HepG2 (cell line): ENCODE measurements around the gene CHMP5. TPM values are rescaled to one million over a fixed set of nuclear protein-coding genes. Genes with fewer than 3 reads are reported as not detected.

Experiments
- ATAC-seq: fragments of 200-7000 bp; cut with Tn5 transposase; 3 replicates; pipeline ENCODE4 v1.9.1; 2020; ENCODE audit warnings: mild to moderate bottlenecking, moderate library complexity
- BruUV-seq: library from RNA; stranded (reverse); fragments of 400-500 nt; replicated peaks from 2 replicates; lab custom pipeline; 2021; lab: Mats Ljungman, UMichigan
- CTCF ChIA-PET: fragments of 300-600 bp; formaldehyde crosslinking; extraction: SDS; loops from one replicate; lab custom pipeline; 2021; ENCODE audit warnings: low total read pairs, inconsistent platforms, low intra/inter-chr PET ratio; lab: Yijun Ruan, JAX
- POLR2A ChIA-PET: fragments of 350-600 bp; sonication (Branson Sonifier 250); formaldehyde crosslinking; loops from one replicate; lab custom pipeline; 2020; ENCODE audit warnings: antibody characterized with exemption, inconsistent platforms; lab: Yijun Ruan, JAX
- DNase-seq: peaks from one replicate; pipeline ENCODE4 v3.0.0-alpha.2; 2015; ENCODE audit warnings: low spot score
- FAIRE-seq: peaks from 3 replicates; lab custom pipeline; 2011; peaks lifted over from hg19 to GRCh38; lab: Jason Lieb, UNC
- H2AFZ ChIP-seq: one replicate; pipeline ENCODE4 v1.6.1; 2011; ENCODE audit warnings: low read length, inconsistent platforms
- H3K27ac ChIP-seq: fragments of 300-600 bp; 3 replicates; pipeline ENCODE4 v1.8.0; 2011; ENCODE audit warnings: mixed run types, mild to moderate bottlenecking, mixed read lengths, low read length, inconsistent platforms; ENCODE audit not compliant: insufficient read depth; ENCODE audit errors: extremely low read length
- H3K27me3 ChIP-seq, 2 experiments: fragments of 200-600 bp in 1 of 2; 2 replicates in 1 of 2; 3 replicates in 1 of 2; pipeline versions ENCODE4 v1.6.0 to v1.8.0; 2011; ENCODE audit warnings: low read length in 2 of 2, mild to moderate bottlenecking in 2 of 2, moderate library complexity in 2 of 2, inconsistent platforms in 1 of 2; ENCODE audit not compliant: insufficient read depth in 2 of 2, control insufficient read depth in 1 of 2
- H3K36me3 ChIP-seq, 2 experiments: fragments of 200-600 bp in 1 of 2; replicated peaks in 1 of 2; 2 replicates in 1 of 2; 3 replicates in 1 of 2; pipeline versions ENCODE4 v1.5.1 to v1.8.0; 2011; ENCODE audit warnings: low read length in 2 of 2, inconsistent platforms in 1 of 2; ENCODE audit not compliant: insufficient read depth in 2 of 2, control insufficient read depth in 1 of 2
- H3K4me1 ChIP-seq: 2 replicates; pipeline ENCODE4 v1.5.1; 2012; ENCODE audit warnings: low read length, inconsistent platforms; ENCODE audit not compliant: insufficient read depth
- H3K4me2 ChIP-seq: 2 replicates; pipeline ENCODE4 v1.6.0; 2011; ENCODE audit warnings: low read depth, low read length, inconsistent platforms
- H3K4me3 ChIP-seq, 3 experiments: fragments of 200-600 bp in 1 of 3; sonication (generic), shearing (Covaris generic) in 1 of 3; replicated peaks in 1 of 3; 2 replicates each; pipeline ENCODE4 v1.5.1; 2011 to 2016; ENCODE audit warnings: low read length in 3 of 3, inconsistent platforms in 2 of 3, low read depth in 2 of 3, mild to moderate bottlenecking in 2 of 3, control low read depth in 1 of 3, mixed read lengths in 1 of 3; ENCODE audit not compliant: insufficient read depth in 1 of 3
- H3K79me2 ChIP-seq: one replicate; pipeline ENCODE4 v1.6.1; 2011; ENCODE audit warnings: low read length, inconsistent platforms; ENCODE audit not compliant: insufficient read depth
- H3K9ac ChIP-seq: 2 replicates; pipeline ENCODE4 v1.6.0; 2011; ENCODE audit warnings: mild to moderate bottlenecking, low read depth, low read length, inconsistent platforms; ENCODE audit not compliant: insufficient read depth
- H3K9me3 ChIP-seq: 2 replicates; pipeline ENCODE4 v1.5.1; 2012; ENCODE audit warnings: mild to moderate bottlenecking, low read length
- H4K20me1 ChIP-seq: 2 replicates; pipeline ENCODE4 v1.6.0; 2011; ENCODE audit warnings: inconsistent platforms, mild to moderate bottlenecking, low read length, moderate library complexity; ENCODE audit not compliant: insufficient read depth
- CEBPG ChIP-seq: IDR thresholded peaks from 2 replicates; pipeline ENCODE4 v1.6.1; 2016
- NR0B2 ChIP-seq: sonication (generic); formaldehyde crosslinking; IDR thresholded peaks from 2 replicates; pipeline ENCODE4 v1.4.0; 2020; ENCODE audit warnings: mild to moderate bottlenecking, missing genetic modification reagents
- STAT5B ChIP-seq: sonication (generic); formaldehyde crosslinking; IDR thresholded peaks from 2 replicates; pipeline ENCODE4 v1.4.0; 2020; ENCODE audit warnings: missing genetic modification reagents
- ZNF121 ChIP-seq: sonication (generic); formaldehyde crosslinking; IDR thresholded peaks from 2 replicates; pipeline ENCODE4 v1.5.0; 2020; ENCODE audit warnings: mild to moderate bottlenecking, missing genetic modification reagents
- WGBS: methylation state at CpG from one replicate; pipeline ENCODE4 v1.1.6; 2017; ENCODE audit warnings: low lambda C conversion rate; 5-methylcytosine and 5-hydroxymethylcytosine counted together
- in situ Hi-C: cut with HindIII; loops from 2 replicates; pipeline ENCODE4 v1.10.0; 2017; ENCODE audit warnings: low pct_unique_long_range_greater_than_20kb; ENCODE audit not compliant: extremely low pct_ligation_motif_present
- intact Hi-C: fragments of 100-400 bp; cut with micrococcal nuclease; formaldehyde crosslinking; loops from one replicate; pipeline ENCODE4 v1.10.0; 2022; ENCODE audit not compliant: unreplicated experiment
- polyA plus RNA-seq, 8 experiments: library from polyadenylated mRNA; depleted of rRNA in 3 of 8; stranded (reverse) in 7 of 8; unstranded in 1 of 8; fragments of >200 nt; fragmentation: Illumina TruSeq in 4 of 8; extraction: Trizol in 4 of 8; gene quantifications; 2 replicates each; pipeline versions ENCODE4 v1.2.1 to v1.2.3, GENCODE V29; 2011 to 2016; ENCODE audit warnings: low read depth in 4 of 8, missing spikeins in 1 of 8, mixed read lengths in 1 of 8; ENCODE audit not compliant: insufficient read depth in 1 of 8
- total RNA-seq, 5 experiments: library from RNA; depleted of rRNA; stranded (reverse); fragments of >200 nt; fragmentation: Illumina TruSeq; extraction: Trizol; gene quantifications; 2 replicates each; pipeline ENCODE4 v1.2.3, GENCODE V29; 2016; ENCODE audit warnings: low read depth in 1 of 5
- TF ChIP-seq, protein P1 (sequence below): sonication (generic); formaldehyde crosslinking; IDR thresholded peaks from 2 replicates; pipeline ENCODE4 v1.5.0; 2020; ENCODE audit warnings: mild to moderate bottlenecking, missing genetic modification reagents
- TF ChIP-seq, protein P2 (sequence below): sonication (generic); formaldehyde crosslinking; IDR thresholded peaks from 2 replicates; pipeline ENCODE4 v1.4.0; 2020; ENCODE audit warnings: missing genetic modification reagents, mild to moderate bottlenecking, borderline replicate concordance
- TF ChIP-seq, protein P3 (sequence below): IDR thresholded peaks from 2 replicates; pipeline ENCODE4 v1.4.0; 2020; ENCODE audit warnings: mild to moderate bottlenecking, missing genetic modification reagents

Gene CHMP5
- total and polyA plus RNA-seq, 2 of the 13 experiments (the other 11 are each of a cell fraction or from before 2014, with no cell fraction given): 46.0 to 57.3 TPM

DNA sequence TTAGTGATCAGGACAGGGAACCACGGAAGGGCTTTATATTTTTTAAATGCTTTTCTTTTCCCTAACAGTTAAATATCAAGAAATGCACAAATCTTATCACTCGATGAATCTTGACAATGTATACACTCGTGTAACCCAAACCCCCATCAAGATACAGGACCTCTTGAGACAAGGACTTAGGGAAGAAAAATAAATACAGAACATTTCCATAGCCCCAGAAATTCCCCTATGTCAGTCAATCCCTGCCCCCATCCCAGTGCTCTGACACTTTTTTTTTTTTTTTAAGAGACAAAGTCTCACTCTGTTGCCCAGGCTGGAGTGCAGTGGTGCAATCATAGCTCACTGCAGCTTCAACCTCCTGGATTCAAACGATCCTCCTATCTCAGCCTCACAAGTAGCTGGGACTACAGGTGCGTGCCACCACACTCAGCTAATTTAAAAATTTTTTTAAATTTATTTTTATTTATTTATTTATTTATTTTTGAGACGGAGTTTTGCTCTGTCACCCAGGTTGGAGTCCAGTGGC is 22.2 kb upstream of the CHMP5 start:
- no peaks in the 10 kb centered on the region for H3K79me2 ChIP-seq
- H2AFZ ChIP-seq: no peak overlapping the region
- intact Hi-C loops (no loop called here), in situ Hi-C loops (no loop called here)
- no peaks in the 10 kb centered on the region for H4K20me1 ChIP-seq
- no peak for FAIRE-seq
- no peak overlapping the region for H3K4me3 ChIP-seq
- no peak overlapping the region for H3K27ac ChIP-seq
- no peak overlapping the region for H3K9ac ChIP-seq
- TF ChIP-seq NR0B2 (no peak), STAT5B (CRISPR knock-in tag) (no peak), CEBPG (CRISPR knock-in tag) (0 out of 2 replicates have a peak, but pooled peaks have one; percentile 15), ZNF121 (peak; percentile 72)
- TF ChIP-seq, protein P1, sequence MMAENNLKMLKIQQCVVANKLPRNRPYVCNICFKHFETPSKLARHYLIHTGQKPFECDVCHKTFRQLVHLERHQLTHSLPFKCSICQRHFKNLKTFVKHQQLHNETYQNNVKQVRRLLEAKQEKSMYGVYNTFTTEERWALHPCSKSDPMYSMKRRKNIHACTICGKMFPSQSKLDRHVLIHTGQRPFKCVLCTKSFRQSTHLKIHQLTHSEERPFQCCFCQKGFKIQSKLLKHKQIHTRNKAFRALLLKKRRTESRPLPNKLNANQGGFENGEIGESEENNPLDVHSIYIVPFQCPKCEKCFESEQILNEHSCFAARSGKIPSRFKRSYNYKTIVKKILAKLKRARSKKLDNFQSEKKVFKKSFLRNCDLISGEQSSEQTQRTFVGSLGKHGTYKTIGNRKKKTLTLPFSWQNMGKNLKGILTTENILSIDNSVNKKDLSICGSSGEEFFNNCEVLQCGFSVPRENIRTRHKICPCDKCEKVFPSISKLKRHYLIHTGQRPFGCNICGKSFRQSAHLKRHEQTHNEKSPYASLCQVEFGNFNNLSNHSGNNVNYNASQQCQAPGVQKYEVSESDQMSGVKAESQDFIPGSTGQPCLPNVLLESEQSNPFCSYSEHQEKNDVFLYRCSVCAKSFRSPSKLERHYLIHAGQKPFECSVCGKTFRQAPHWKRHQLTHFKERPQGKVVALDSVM (CRISPR knock-in tag): peak; percentile 78
- TF ChIP-seq, protein P2, sequence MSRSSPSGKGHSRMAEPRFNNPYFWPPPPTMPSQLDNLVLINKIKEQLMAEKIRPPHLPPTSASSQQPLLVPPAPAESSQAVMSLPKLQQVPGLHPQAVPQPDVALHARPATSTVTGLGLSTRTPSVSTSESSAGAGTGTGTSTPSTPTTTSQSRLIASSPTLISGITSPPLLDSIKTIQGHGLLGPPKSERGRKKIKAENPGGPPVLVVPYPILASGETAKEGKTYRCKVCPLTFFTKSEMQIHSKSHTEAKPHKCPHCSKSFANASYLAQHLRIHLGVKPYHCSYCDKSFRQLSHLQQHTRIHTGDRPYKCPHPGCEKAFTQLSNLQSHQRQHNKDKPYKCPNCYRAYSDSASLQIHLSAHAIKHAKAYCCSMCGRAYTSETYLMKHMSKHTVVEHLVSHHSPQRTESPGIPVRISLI: peak; percentile 58; the same call in 1 of the 2 replicates
- TF ChIP-seq, protein P3, sequence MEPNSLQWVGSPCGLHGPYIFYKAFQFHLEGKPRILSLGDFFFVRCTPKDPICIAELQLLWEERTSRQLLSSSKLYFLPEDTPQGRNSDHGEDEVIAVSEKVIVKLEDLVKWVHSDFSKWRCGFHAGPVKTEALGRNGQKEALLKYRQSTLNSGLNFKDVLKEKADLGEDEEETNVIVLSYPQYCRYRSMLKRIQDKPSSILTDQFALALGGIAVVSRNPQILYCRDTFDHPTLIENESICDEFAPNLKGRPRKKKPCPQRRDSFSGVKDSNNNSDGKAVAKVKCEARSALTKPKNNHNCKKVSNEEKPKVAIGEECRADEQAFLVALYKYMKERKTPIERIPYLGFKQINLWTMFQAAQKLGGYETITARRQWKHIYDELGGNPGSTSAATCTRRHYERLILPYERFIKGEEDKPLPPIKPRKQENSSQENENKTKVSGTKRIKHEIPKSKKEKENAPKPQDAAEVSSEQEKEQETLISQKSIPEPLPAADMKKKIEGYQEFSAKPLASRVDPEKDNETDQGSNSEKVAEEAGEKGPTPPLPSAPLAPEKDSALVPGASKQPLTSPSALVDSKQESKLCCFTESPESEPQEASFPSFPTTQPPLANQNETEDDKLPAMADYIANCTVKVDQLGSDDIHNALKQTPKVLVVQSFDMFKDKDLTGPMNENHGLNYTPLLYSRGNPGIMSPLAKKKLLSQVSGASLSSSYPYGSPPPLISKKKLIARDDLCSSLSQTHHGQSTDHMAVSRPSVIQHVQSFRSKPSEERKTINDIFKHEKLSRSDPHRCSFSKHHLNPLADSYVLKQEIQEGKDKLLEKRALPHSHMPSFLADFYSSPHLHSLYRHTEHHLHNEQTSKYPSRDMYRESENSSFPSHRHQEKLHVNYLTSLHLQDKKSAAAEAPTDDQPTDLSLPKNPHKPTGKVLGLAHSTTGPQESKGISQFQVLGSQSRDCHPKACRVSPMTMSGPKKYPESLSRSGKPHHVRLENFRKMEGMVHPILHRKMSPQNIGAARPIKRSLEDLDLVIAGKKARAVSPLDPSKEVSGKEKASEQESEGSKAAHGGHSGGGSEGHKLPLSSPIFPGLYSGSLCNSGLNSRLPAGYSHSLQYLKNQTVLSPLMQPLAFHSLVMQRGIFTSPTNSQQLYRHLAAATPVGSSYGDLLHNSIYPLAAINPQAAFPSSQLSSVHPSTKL (CRISPR knock-in tag): no peak
- TF ChIP-seq, all 625 proteins: peak for 4
- Histone ChIP-seq H3K27me3 (no peaks in the 10 kb centered on the region), H3K9me3 (no peaks in the 10 kb centered on the region), H3K36me3 (no peaks in the 10 kb centered on the region), H3K4me2 (no peak overlapping the region), H3K4me1 (peaks cover 44% of the 10 kb centered on the region)
- DNase-seq (no peak), ATAC-seq (no peak)
- WGBS: 60% methylated on average over 6 of the region's 6 CpGs
- ChIA-PET POLR2A (interaction anchor here (0.6 kb wide), 1 partner anchor 1138 kb away, joined by 3 read pairs; no protein-coding TSS in a partner anchor), CTCF (no interaction called here)
- BruUV-seq: no TSS peak
